ENCODE data around the gene BRMS1L. TPM values are rescaled to one million over a fixed set of nuclear protein-coding genes. Genes with fewer than 3 reads are reported as not detected.

The BRMS1L gene
- total and polyA plus RNA-seq, 2 donors (not counting 1 experiment from before 2014, with no cell fraction given): 3.3 to 9.5 TPM

GRCh38 chr14:35851823-35852222 lies 25.7 kb downstream of the BRMS1L start:
- Histone ChIP-seq H3K79me2 (ENCODE audit: control insufficient read depth, insufficient read depth, low read length) (no peaks in the 10 kb centered on the region), H3K9me3 (ENCODE audit: control insufficient read depth, insufficient read depth, low read depth, low read length) (no peaks in the 10 kb centered on the region), H3K27me3 (ENCODE audit: control insufficient read depth, insufficient read depth, low read length) (no peaks in the 10 kb centered on the region), H3K4me2 (ENCODE audit: extremely low read depth, insufficient read depth, low read length) (no peak overlapping the region), H3K9ac (ENCODE audit: insufficient read depth, low read length) (no peak overlapping the region), H3K36me3 (ENCODE audit: control insufficient read depth, insufficient read depth, low read length) (no peaks in the 10 kb centered on the region), H2AFZ (ENCODE audit: low read length) (no peak overlapping the region), H4K20me1 (ENCODE audit: control insufficient read depth, extremely low read depth, insufficient read depth, low read length) (no peaks in the 10 kb centered on the region), H3K27ac (ENCODE audit: insufficient read depth, low read length) (no peak overlapping the region), H3K4me3 (replicated peaks in 1 of 4; ENCODE audit: control extremely low read depth in 1 of 4, insufficient read depth in 1 of 4, low read depth in 3 of 4, low read length in 4 of 4) (no peak overlapping the region), H3K4me1 (ENCODE audit: control insufficient read depth, extremely low read depth, insufficient read depth, low read length) (no peaks in the 10 kb centered on the region)
- no peak for DNase-seq (ENCODE audit: low read depth in 2 of 2)
- no peak for TF ChIP-seq CTCF (conservative IDR thresholded peaks at IDR 0.05 in 1 of 2, IDR thresholded peaks at IDR 0.05 in 1 of 2; ENCODE audit: low read depth in 1 of 2, low read length in 2 of 2)
- no peak for TF ChIP-seq EZH2 (IDR thresholded peaks at IDR 0.05; ENCODE audit: low read length, missing control alignments)

- H3K27ac ChIP-seq (ENCODE audit: insufficient read depth, low read length): no peak overlapping the region
- H3K4me1 ChIP-seq (ENCODE audit: control insufficient read depth, extremely low read depth, insufficient read depth, low read length): no peaks in the 10 kb centered on the region
- H3K4me3 ChIP-seq (replicated peaks in 1 of 4; ENCODE audit: control extremely low read depth in 1 of 4, insufficient read depth in 1 of 4, low read depth in 3 of 4, low read length in 4 of 4): no peak overlapping the region
- H4K20me1 ChIP-seq (ENCODE audit: control insufficient read depth, extremely low read depth, insufficient read depth, low read length): no peaks in the 10 kb centered on the region
- no peak for DNase-seq (ENCODE audit: low read depth in 2 of 2)
- H3K9me3 ChIP-seq (ENCODE audit: control insufficient read depth, insufficient read depth, low read depth, low read length): no peaks in the 10 kb centered on the region
- no peak overlapping the region for H3K4me2 ChIP-seq (ENCODE audit: extremely low read depth, insufficient read depth, low read length)
- H3K9ac ChIP-seq (ENCODE audit: insufficient read depth, low read length): no peak overlapping the region
- H3K36me3 ChIP-seq (ENCODE audit: control insufficient read depth, insufficient read depth, low read length): no peaks in the 10 kb centered on the region
- TF ChIP-seq CTCF (conservative IDR thresholded peaks at IDR 0.05 in 1 of 2, IDR thresholded peaks at IDR 0.05 in 1 of 2; ENCODE audit: low read depth in 1 of 2, low read length in 2 of 2): no peak
- no peak for TF ChIP-seq EZH2 (IDR thresholded peaks at IDR 0.05; ENCODE audit: low read length, missing control alignments)
- no peaks in the 10 kb centered on the region for H3K79me2 ChIP-seq (ENCODE audit: control insufficient read depth, insufficient read depth, low read length)
- no peaks in the 10 kb centered on the region for H3K27me3 ChIP-seq (ENCODE audit: control insufficient read depth, insufficient read depth, low read length)
- H2AFZ ChIP-seq (ENCODE audit: low read length): no peak overlapping the region
These were observed 27.1 kb downstream of the BRMS1L start for GRCh38 chr14:35853225-35853624.

- H3K36me3 ChIP-seq (ENCODE audit: control insufficient read depth, insufficient read depth, low read length): no peaks in the 10 kb centered on the region
- no peak overlapping the region for H3K9ac ChIP-seq (ENCODE audit: insufficient read depth, low read length)
- H2AFZ ChIP-seq (ENCODE audit: low read length): no peak overlapping the region
These were observed 28.6 kb downstream of the BRMS1L start for GRCh38 chr14:35854696-35855270.

More at GRCh38 chr14:35854696-35855270, 28.6 kb downstream of the BRMS1L start:
- Histone ChIP-seq H3K4me3 (replicated peaks in 1 of 4; ENCODE audit: control extremely low read depth in 1 of 4, insufficient read depth in 1 of 4, low read depth in 3 of 4, low read length in 4 of 4) (no peak overlapping the region), H3K27me3 (ENCODE audit: control insufficient read depth, insufficient read depth, low read length) (no peaks in the 10 kb centered on the region), H4K20me1 (ENCODE audit: control insufficient read depth, extremely low read depth, insufficient read depth, low read length) (no peaks in the 10 kb centered on the region), H3K27ac (ENCODE audit: insufficient read depth, low read length) (no peak overlapping the region), H3K4me1 (ENCODE audit: control insufficient read depth, extremely low read depth, insufficient read depth, low read length) (no peaks in the 10 kb centered on the region), H3K9me3 (ENCODE audit: control insufficient read depth, insufficient read depth, low read depth, low read length) (no peaks in the 10 kb centered on the region), H3K4me2 (ENCODE audit: extremely low read depth, insufficient read depth, low read length) (no peak overlapping the region), H3K79me2 (ENCODE audit: control insufficient read depth, insufficient read depth, low read length) (no peaks in the 10 kb centered on the region)
- no peak for TF ChIP-seq EZH2 (IDR thresholded peaks at IDR 0.05; ENCODE audit: low read length, missing control alignments)
- TF ChIP-seq CTCF (conservative IDR thresholded peaks at IDR 0.05 in 1 of 2, IDR thresholded peaks at IDR 0.05 in 1 of 2; ENCODE audit: low read depth in 1 of 2, low read length in 2 of 2): no peak
- DNase-seq (ENCODE audit: low read depth in 2 of 2): no peak
